ENCODE measurements around the gene RNF128. TPM values are rescaled to one million over a fixed set of nuclear protein-coding genes. Genes with fewer than 3 reads are reported as not detected.

RNF128 gene
- total and polyA plus RNA-seq, 2 of the 13 experiments (the other 11 are each of a cell fraction or from before 2014, with no cell fraction given) = 18.5 to 43.5 TPM

DNA sequence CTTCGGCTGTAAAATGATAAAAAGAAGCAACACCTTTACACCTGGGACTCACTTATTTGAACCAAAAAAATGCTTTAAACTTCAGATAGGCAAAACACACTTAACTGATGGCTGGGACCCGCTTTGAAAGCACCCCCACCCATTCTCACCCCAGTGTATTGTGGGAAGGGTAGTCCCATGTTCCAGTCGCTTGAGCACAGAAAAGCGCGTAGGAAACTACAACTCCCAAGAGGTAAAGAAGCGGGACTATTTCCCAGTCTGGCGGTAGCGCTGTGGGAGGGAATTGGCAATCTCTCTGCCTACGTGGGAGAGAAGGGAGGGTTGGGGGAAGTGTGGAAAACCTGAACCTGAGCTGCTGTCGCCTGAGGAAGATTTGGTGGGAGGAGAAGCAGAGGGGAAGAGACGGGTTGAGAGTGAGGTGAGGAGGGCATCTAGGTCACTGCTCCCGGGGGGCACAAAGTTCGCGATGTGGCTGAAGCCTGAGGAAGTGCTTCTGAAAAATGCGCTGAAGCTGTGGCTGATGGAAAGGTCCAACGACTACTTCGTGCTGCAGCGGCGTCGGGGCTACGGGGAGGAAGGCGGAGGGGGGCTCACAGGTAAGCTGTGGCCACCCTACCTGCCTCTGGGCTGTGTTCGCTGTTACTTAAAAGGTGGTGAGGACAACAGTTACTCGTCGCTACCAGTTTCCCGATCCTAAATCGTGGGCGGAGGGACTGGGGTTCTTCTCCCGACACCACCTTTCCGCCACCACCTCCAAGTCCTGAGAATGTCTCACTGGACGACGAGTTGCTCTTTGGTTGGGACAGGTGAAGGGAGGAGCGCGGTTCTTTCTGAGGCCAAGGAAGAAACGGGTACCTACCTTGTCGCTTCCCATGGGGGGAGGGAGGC lies 76.1 kb downstream of the RNF128 start, which contains the start of gene TBC1D8B (continued):
- TF ChIP-seq, protein P1, sequence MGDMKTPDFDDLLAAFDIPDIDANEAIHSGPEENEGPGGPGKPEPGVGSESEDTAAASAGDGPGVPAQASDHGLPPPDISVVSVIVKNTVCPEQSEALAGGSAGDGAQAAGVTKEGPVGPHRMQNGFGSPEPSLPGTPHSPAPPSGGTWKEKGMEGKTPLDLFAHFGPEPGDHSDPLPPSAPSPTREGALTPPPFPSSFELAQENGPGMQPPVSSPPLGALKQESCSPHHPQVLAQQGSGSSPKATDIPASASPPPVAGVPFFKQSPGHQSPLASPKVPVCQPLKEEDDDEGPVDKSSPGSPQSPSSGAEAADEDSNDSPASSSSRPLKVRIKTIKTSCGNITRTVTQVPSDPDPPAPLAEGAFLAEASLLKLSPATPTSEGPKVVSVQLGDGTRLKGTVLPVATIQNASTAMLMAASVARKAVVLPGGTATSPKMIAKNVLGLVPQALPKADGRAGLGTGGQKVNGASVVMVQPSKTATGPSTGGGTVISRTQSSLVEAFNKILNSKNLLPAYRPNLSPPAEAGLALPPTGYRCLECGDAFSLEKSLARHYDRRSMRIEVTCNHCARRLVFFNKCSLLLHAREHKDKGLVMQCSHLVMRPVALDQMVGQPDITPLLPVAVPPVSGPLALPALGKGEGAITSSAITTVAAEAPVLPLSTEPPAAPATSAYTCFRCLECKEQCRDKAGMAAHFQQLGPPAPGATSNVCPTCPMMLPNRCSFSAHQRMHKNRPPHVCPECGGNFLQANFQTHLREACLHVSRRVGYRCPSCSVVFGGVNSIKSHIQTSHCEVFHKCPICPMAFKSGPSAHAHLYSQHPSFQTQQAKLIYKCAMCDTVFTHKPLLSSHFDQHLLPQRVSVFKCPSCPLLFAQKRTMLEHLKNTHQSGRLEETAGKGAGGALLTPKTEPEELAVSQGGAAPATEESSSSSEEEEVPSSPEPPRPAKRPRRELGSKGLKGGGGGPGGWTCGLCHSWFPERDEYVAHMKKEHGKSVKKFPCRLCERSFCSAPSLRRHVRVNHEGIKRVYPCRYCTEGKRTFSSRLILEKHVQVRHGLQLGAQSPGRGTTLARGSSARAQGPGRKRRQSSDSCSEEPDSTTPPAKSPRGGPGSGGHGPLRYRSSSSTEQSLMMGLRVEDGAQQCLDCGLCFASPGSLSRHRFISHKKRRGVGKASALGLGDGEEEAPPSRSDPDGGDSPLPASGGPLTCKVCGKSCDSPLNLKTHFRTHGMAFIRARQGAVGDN (CRISPR knock-in tag; IDR thresholded peaks at IDR 0.05) = peak; percentile 69
- TF ChIP-seq ZNF546 (CRISPR knock-in tag; conservative IDR thresholded peaks at IDR 0.05) (no peak), ZNF101 (CRISPR knock-in tag; IDR thresholded peaks at IDR 0.05; ENCODE audit: borderline replicate concordance, low read depth) (no peak), ZNF282 (IDR thresholded peaks at IDR 0.05; ENCODE audit: partially characterized antibody) (no peak), GLI4 (CRISPR knock-in tag; IDR thresholded peaks at IDR 0.05; ENCODE audit: borderline replicate concordance) (no peak), ZMYM2 (CRISPR knock-in tag; IDR thresholded peaks at IDR 0.05) (no peak), ZNF292 (CRISPR knock-in tag; IDR thresholded peaks at IDR 0.05; ENCODE audit: borderline replicate concordance, low read depth) (peak; percentile 43; the same call in 1 of the 2 replicates), HMG20B (CRISPR knock-in tag; conservative IDR thresholded peaks at IDR 0.05) (no peak), CEBPG (CRISPR knock-in tag; IDR thresholded peaks at IDR 0.05) (0 out of 2 replicates have a peak, but pooled peaks have one; percentile 18)
- TF ChIP-seq, protein P2, sequence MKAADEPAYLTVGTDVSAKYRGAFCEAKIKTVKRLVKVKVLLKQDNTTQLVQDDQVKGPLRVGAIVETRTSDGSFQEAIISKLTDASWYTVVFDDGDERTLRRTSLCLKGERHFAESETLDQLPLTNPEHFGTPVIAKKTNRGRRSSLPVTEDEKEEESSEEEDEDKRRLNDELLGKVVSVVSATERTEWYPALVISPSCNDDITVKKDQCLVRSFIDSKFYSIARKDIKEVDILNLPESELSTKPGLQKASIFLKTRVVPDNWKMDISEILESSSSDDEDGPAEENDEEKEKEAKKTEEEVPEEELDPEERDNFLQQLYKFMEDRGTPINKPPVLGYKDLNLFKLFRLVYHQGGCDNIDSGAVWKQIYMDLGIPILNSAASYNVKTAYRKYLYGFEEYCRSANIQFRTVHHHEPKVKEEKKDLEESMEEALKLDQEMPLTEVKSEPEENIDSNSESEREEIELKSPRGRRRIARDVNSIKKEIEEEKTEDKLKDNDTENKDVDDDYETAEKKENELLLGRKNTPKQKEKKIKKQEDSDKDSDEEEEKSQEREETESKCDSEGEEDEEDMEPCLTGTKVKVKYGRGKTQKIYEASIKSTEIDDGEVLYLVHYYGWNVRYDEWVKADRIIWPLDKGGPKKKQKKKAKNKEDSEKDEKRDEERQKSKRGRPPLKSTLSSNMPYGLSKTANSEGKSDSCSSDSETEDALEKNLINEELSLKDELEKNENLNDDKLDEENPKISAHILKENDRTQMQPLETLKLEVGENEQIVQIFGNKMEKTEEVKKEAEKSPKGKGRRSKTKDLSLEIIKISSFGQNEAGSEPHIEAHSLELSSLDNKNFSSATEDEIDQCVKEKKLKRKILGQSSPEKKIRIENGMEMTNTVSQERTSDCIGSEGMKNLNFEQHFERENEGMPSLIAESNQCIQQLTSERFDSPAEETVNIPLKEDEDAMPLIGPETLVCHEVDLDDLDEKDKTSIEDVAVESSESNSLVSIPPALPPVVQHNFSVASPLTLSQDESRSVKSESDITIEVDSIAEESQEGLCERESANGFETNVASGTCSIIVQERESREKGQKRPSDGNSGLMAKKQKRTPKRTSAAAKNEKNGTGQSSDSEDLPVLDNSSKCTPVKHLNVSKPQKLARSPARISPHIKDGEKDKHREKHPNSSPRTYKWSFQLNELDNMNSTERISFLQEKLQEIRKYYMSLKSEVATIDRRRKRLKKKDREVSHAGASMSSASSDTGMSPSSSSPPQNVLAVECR (CRISPR knock-in tag; IDR thresholded peaks at IDR 0.05; ENCODE audit: borderline replicate concordance) = peak; percentile 52; the same call in 1 of the 2 replicates
- TF ChIP-seq, protein P3, sequence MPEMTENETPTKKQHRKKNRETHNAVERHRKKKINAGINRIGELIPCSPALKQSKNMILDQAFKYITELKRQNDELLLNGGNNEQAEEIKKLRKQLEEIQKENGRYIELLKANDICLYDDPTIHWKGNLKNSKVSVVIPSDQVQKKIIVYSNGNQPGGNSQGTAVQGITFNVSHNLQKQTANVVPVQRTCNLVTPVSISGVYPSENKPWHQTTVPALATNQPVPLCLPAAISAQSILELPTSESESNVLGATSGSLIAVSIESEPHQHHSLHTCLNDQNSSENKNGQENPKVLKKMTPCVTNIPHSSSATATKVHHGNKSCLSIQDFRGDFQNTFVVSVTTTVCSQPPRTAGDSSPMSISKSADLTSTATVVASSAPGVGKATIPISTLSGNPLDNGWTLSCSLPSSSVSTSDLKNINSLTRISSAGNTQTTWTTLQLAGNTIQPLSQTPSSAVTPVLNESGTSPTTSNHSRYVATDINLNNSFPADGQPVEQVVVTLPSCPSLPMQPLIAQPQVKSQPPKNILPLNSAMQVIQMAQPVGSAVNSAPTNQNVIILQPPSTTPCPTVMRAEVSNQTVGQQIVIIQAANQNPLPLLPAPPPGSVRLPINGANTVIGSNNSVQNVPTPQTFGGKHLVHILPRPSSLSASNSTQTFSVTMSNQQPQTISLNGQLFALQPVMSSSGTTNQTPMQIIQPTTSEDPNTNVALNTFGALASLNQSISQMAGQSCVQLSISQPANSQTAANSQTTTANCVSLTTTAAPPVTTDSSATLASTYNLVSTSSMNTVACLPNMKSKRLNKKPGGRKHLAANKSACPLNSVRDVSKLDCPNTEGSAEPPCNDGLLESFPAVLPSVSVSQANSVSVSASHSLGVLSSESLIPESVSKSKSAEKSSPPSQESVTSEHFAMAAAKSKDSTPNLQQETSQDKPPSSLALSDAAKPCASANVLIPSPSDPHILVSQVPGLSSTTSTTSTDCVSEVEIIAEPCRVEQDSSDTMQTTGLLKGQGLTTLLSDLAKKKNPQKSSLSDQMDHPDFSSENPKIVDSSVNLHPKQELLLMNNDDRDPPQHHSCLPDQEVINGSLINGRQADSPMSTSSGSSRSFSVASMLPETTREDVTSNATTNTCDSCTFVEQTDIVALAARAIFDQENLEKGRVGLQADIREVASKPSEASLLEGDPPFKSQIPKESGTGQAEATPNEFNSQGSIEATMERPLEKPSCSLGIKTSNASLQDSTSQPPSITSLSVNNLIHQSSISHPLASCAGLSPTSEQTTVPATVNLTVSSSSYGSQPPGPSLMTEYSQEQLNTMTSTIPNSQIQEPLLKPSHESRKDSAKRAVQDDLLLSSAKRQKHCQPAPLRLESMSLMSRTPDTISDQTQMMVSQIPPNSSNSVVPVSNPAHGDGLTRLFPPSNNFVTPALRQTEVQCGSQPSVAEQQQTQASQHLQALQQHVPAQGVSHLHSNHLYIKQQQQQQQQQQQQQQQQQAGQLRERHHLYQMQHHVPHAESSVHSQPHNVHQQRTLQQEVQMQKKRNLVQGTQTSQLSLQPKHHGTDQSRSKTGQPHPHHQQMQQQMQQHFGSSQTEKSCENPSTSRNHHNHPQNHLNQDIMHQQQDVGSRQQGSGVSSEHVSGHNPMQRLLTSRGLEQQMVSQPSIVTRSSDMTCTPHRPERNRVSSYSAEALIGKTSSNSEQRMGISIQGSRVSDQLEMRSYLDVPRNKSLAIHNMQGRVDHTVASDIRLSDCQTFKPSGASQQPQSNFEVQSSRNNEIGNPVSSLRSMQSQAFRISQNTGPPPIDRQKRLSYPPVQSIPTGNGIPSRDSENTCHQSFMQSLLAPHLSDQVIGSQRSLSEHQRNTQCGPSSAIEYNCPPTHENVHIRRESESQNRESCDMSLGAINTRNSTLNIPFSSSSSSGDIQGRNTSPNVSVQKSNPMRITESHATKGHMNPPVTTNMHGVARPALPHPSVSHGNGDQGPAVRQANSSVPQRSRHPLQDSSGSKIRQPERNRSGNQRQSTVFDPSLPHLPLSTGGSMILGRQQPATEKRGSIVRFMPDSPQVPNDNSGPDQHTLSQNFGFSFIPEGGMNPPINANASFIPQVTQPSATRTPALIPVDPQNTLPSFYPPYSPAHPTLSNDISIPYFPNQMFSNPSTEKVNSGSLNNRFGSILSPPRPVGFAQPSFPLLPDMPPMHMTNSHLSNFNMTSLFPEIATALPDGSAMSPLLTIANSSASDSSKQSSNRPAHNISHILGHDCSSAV (CRISPR knock-in tag; IDR thresholded peaks at IDR 0.05; ENCODE audit: borderline replicate concordance) = no peak

All from HepG2 (cell line).